ENCODE data around the gene HLA-C.

Gene HLA-C

GRCh38 chr6:31307669-31308049 lies 35.8 kb upstream of the HLA-C start:
- no peaks in the 10 kb centered on the region for H3K4me1 ChIP-seq (ENCODE audit: insufficient read depth, low read length, poor library complexity, severe bottlenecking)
- no peaks in the 10 kb centered on the region for H3K9me3 ChIP-seq (ENCODE audit: insufficient read depth, low read depth, low read length)
- H3K9me2 ChIP-seq (replicated peaks; ENCODE audit: low read depth, low read length) = no peaks in the 10 kb centered on the region
- no peak overlapping the region for H3K4me2 ChIP-seq (ENCODE audit: low read depth, low read length, poor library complexity, severe bottlenecking)
- H3K4me3 ChIP-seq (ENCODE audit: low read length, poor library complexity, severe bottlenecking) = no peak overlapping the region
- no peaks in the 10 kb centered on the region for H4K20me1 ChIP-seq (ENCODE audit: insufficient read depth, low read length, poor library complexity, severe bottlenecking)
- no peaks in the 10 kb centered on the region for H3K36me3 ChIP-seq (ENCODE audit: insufficient read depth, low read length)
- H3K79me2 ChIP-seq (ENCODE audit: insufficient read depth, low read length) = no peaks in the 10 kb centered on the region
- H3K9ac ChIP-seq (ENCODE audit: low read depth, low read length, poor library complexity, severe bottlenecking) = no peak overlapping the region
- H2AFZ ChIP-seq (ENCODE audit: low read length) = no peak overlapping the region
- TF ChIP-seq CTCF (conservative IDR thresholded peaks at IDR 0.05; ENCODE audit: low read length) (no peak), EZH2phosphoT487 (IDR thresholded peaks at IDR 0.05; ENCODE audit: borderline replicate concordance) (no peak)
- no peaks in the 10 kb centered on the region for H3F3A ChIP-seq (ENCODE audit: low read depth)
- H3K27me3 ChIP-seq (ENCODE audit: insufficient read depth, low read length, poor library complexity, severe bottlenecking) = no peaks in the 10 kb centered on the region

GRCh38 chr6:31305703-31306219 lies 33.9 kb upstream of the HLA-C start:
- Histone ChIP-seq H3K9me2 (replicated peaks; ENCODE audit: low read depth, low read length) (no peaks in the 10 kb centered on the region), H3K4me2 (ENCODE audit: low read depth, low read length, poor library complexity, severe bottlenecking) (no peak overlapping the region), H4K20me1 (ENCODE audit: insufficient read depth, low read length, poor library complexity, severe bottlenecking) (no peaks in the 10 kb centered on the region), H3K9ac (ENCODE audit: low read depth, low read length, poor library complexity, severe bottlenecking) (no peak overlapping the region), H3K4me1 (ENCODE audit: insufficient read depth, low read length, poor library complexity, severe bottlenecking) (no peaks in the 10 kb centered on the region), H2AFZ (ENCODE audit: low read length) (no peak overlapping the region), H3K79me2 (ENCODE audit: insufficient read depth, low read length) (no peaks in the 10 kb centered on the region), H3F3A (ENCODE audit: low read depth) (no peaks in the 10 kb centered on the region), H3K9me3 (ENCODE audit: insufficient read depth, low read depth, low read length) (no peaks in the 10 kb centered on the region), H3K4me3 (ENCODE audit: low read length, poor library complexity, severe bottlenecking) (no peak overlapping the region), H3K27me3 (ENCODE audit: insufficient read depth, low read length, poor library complexity, severe bottlenecking) (no peaks in the 10 kb centered on the region), H3K36me3 (ENCODE audit: insufficient read depth, low read length) (no peaks in the 10 kb centered on the region)
- TF ChIP-seq EZH2phosphoT487 (IDR thresholded peaks at IDR 0.05; ENCODE audit: borderline replicate concordance) (no peak), CTCF (conservative IDR thresholded peaks at IDR 0.05; ENCODE audit: low read length) (no peak)

GRCh38 chr6:31304683-31305082 lies 32.8 kb upstream of the HLA-C start:
- H3K9me2 ChIP-seq (replicated peaks; ENCODE audit: low read depth, low read length) = no peaks in the 10 kb centered on the region
- H3K79me2 ChIP-seq (ENCODE audit: insufficient read depth, low read length) = no peaks in the 10 kb centered on the region
- no peak overlapping the region for H3K4me3 ChIP-seq (ENCODE audit: low read length, poor library complexity, severe bottlenecking)
- no peak overlapping the region for H2AFZ ChIP-seq (ENCODE audit: low read length)
- no peaks in the 10 kb centered on the region for H3K9me3 ChIP-seq (ENCODE audit: insufficient read depth, low read depth, low read length)
- no peak overlapping the region for H3K4me2 ChIP-seq (ENCODE audit: low read depth, low read length, poor library complexity, severe bottlenecking)
- no peaks in the 10 kb centered on the region for H3K4me1 ChIP-seq (ENCODE audit: insufficient read depth, low read length, poor library complexity, severe bottlenecking)
- H3K9ac ChIP-seq (ENCODE audit: low read depth, low read length, poor library complexity, severe bottlenecking) = no peak overlapping the region
- no peaks in the 10 kb centered on the region for H3K27me3 ChIP-seq (ENCODE audit: insufficient read depth, low read length, poor library complexity, severe bottlenecking)
- no peaks in the 10 kb centered on the region for H3F3A ChIP-seq (ENCODE audit: low read depth)
- TF ChIP-seq EZH2phosphoT487 (IDR thresholded peaks at IDR 0.05; ENCODE audit: borderline replicate concordance) (no peak), CTCF (conservative IDR thresholded peaks at IDR 0.05; ENCODE audit: low read length) (no peak)
- no peaks in the 10 kb centered on the region for H3K36me3 ChIP-seq (ENCODE audit: insufficient read depth, low read length)
- H4K20me1 ChIP-seq (ENCODE audit: insufficient read depth, low read length, poor library complexity, severe bottlenecking) = no peaks in the 10 kb centered on the region

Measured in Loucy (cell line).